Measurements from ENCODE around the gene ZNF385B. TPM values are rescaled to one million over a fixed set of nuclear protein-coding genes. Genes with fewer than 3 reads are reported as not detected.

ZNF385B gene
- total RNA-seq, 1 donor from 2014 or later = 0.11 TPM

GRCh38 chr2:179512281-179513035 lies 349.0 kb downstream of the ZNF385B start:
- H3K9me3 Mint-ChIP-seq = peaks cover 11% of the 10 kb centered on the region
- no peak for TF ChIP-seq CTCF (IDR thresholded peaks at IDR 0.05; ENCODE audit: unreplicated experiment)

DNA sequence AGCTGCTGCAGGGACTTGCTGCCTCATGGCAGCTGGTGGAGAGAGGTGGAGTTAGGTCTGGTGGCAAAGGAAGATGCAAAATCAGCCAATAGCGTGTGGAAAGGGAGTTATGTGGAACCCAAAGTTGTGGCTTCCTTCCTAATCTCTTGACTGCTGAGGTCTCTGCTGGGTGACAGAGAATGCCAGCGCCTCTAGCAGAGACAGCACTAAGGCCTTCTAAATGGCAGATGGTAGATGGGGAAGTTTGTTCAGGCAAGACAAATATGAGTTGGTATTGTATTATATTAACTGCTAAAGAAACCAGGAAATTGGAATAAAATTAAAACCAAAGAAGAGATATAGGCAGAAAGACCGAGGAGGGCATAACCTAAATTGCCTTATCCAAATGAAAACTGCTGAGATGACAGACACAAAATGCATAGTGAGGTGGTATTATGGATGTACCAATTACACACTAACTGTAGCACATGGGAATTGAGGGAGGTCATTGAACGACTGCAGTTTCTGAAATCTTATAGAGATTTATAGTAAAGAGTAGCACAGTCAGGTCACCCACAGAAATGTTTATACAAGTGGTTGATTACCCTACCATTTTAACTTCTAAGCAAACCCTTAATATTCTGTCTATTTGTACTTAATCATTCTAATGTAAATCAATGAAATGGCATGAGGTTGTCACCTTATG lies 350.2 kb downstream of the ZNF385B start:
- Mint-ChIP-seq H3K36me3 (no peaks in the 10 kb centered on the region), H3K4me1 (no peaks in the 10 kb centered on the region), H3K9me3 (peaks cover 11% of the 10 kb centered on the region), H3K27ac (no peak overlapping the region), H3K4me3 (no peak overlapping the region), H3K27me3 (ENCODE audit: low read depth) (no peaks in the 10 kb centered on the region)
- TF ChIP-seq CTCF (IDR thresholded peaks at IDR 0.05; ENCODE audit: unreplicated experiment) = no peak
- no peak for DNase-seq (ENCODE audit: low spot score in 2 of 2, unreplicated experiment in 2 of 2)

More at GRCh38 chr2:179512281-179513035, 349.0 kb downstream of the ZNF385B start:
- Mint-ChIP-seq H3K4me1 (no peaks in the 10 kb centered on the region), H3K36me3 (no peaks in the 10 kb centered on the region), H3K27ac (no peak overlapping the region), H3K4me3 (no peak overlapping the region), H3K27me3 (ENCODE audit: low read depth) (no peaks in the 10 kb centered on the region)
- no peak for DNase-seq (ENCODE audit: low spot score in 2 of 2, unreplicated experiment in 2 of 2)

DNA sequence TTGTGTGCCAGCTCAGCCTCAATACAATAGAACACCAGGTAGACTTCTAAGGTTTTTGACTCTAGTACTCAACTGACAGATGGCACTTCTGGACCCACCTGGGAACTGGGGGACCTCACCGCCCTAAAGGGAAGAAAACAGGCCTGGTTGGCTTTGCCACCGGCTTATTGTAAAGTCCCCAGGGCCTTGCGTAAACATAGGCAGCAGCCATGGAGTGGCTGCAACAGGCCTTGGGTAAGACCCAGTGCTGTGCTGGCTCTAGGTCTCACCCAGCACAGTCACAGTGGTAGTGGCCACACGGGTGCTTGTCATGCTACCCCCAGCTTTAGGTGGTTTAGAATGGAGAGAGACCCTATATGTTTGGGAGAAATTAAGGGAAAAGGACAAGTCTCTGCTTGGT lies 366.1 kb downstream of the ZNF385B start:
- Mint-ChIP-seq H3K9me3 (peaks cover 40% of the 10 kb centered on the region), H3K4me3 (no peak overlapping the region), H3K27me3 (ENCODE audit: low read depth) (no peaks in the 10 kb centered on the region), H3K27ac (no peak overlapping the region), H3K4me1 (no peaks in the 10 kb centered on the region), H3K36me3 (peaks cover 2% of the 10 kb centered on the region)
- no peak for DNase-seq (ENCODE audit: low spot score in 2 of 2, unreplicated experiment in 2 of 2)
- no peak for TF ChIP-seq CTCF (IDR thresholded peaks at IDR 0.05; ENCODE audit: unreplicated experiment)

- no peaks in the 10 kb centered on the region for H3K9me3 Mint-ChIP-seq
- H3K4me1 Mint-ChIP-seq = no peaks in the 10 kb centered on the region
- no peak for DNase-seq (ENCODE audit: low spot score in 2 of 2, unreplicated experiment in 2 of 2)
- H3K36me3 Mint-ChIP-seq = no peaks in the 10 kb centered on the region
- H3K27ac Mint-ChIP-seq = no peak overlapping the region
- H3K4me3 Mint-ChIP-seq = no peak overlapping the region
- TF ChIP-seq CTCF (IDR thresholded peaks at IDR 0.05; ENCODE audit: unreplicated experiment) = no peak
- no peaks in the 10 kb centered on the region for H3K27me3 Mint-ChIP-seq (ENCODE audit: low read depth)
Observed at GRCh38 chr2:179488563-179488962, 372.8 kb downstream of the ZNF385B start.

DNA sequence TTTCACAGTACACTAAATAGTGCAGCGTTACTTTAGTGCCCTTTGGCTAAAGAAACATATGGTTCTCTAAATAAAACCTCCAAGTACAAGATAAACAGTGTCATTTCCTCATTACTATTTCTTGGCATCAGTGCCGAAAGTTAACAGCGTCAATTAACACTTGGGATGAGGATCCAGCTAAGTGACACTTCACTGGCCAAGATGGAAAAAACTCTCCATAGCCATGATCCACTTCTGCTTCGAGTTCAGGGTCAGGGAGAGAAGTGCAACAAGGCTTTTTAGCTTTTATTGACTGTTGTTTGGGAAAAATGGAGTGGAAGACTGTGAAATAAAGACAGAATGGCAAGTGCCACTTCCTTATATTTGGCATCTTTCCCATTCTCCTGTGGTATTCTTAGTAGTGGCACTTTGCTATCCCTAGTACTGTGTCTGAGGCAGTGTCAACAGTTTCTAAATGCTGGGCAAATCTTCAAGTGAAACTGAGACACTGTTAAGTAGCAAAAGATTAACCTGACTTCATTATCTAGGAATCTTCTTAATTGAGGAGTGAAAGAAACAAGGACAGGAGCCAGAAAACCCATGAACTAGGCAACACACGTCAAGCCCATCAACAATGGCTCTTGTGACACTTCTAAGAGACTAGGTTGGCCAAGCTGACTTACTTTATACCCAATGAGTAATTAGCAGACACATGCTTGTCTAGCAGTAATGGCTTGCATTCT lies 374.2 kb downstream of the ZNF385B start:
- no peak overlapping the region for H3K4me3 Mint-ChIP-seq
- no peaks in the 10 kb centered on the region for H3K4me1 Mint-ChIP-seq
- H3K27ac Mint-ChIP-seq = no peak overlapping the region
- H3K36me3 Mint-ChIP-seq = no peaks in the 10 kb centered on the region
- no peaks in the 10 kb centered on the region for H3K27me3 Mint-ChIP-seq (ENCODE audit: low read depth)
- DNase-seq (ENCODE audit: low spot score in 2 of 2, unreplicated experiment in 2 of 2) = no peak
- H3K9me3 Mint-ChIP-seq = no peaks in the 10 kb centered on the region
- TF ChIP-seq CTCF (IDR thresholded peaks at IDR 0.05; ENCODE audit: unreplicated experiment) = no peak
